Measurements from ENCODE around the gene OR2F1.

Gene OR2F1, protein sequence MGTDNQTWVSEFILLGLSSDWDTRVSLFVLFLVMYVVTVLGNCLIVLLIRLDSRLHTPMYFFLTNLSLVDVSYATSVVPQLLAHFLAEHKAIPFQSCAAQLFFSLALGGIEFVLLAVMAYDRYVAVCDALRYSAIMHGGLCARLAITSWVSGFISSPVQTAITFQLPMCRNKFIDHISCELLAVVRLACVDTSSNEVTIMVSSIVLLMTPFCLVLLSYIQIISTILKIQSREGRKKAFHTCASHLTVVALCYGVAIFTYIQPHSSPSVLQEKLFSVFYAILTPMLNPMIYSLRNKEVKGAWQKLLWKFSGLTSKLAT

DNA sequence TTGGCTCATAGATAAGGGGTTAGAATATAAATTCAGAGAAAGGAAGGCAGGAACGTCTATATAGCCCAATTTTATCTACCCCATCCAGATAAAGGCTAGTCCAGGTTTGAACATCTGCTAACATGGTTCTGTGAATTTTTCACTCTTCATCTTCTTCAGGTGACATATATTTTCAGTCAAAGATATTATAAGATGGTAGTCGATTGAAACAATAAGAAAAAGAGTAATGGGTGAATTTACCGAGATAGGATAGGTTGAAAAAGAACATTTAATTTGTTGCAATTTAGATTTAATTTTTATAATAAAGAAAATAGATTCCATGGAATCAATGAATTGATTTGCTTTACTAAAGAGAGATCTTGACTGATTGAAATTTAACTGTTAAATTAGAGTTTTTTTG lies at the start of gene OR2F1:
OR2F1 (plus strand) TSS at position 301 of the 400 bp plus-strand sequence. CDS start 5,127 bp downstream, outside the sequence.
- DNase-seq: no peak

DNA sequence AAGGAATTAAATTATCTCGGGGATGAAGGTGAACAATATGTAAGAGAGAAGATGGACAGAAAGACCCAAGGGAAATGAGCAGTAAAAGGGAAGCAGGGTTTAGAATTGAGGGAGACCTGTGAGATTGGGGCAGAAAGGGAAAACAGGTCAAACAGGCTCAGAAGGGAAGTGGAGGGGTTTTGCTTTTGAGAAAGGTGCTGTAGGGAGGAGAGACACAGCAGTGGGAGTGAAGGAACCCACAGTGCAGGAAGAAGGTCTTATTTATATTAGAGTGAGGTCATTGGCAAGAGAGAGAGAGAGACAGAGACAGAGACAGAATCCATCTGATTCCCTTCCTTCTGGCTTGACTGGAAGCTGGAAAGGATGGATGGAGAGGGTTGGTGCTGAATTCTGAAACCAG lies 49.1 kb upstream of the OR2F1 start:
- DNase-seq: no peak

DNA sequence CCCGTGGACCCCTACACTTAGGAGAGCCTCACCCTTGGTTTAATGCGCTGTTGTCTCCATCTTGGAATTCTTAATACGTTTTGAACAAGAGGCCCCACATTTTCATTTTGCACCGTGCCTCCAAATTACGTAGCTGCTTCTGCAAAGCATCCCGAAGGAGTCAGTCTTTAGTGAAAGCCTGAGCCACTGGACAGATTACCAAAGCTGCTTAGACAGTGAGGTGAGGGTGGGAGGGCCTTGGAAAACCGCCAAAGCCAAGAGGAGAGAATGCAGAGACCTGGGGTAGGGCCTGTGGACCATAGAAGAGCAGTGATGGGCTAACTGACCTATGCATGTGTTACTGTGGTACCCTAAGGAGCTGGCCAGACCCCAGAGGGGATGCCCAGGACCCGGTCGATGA lies 48.5 kb upstream of the OR2F1 start:
- no peak for DNase-seq

DNA sequence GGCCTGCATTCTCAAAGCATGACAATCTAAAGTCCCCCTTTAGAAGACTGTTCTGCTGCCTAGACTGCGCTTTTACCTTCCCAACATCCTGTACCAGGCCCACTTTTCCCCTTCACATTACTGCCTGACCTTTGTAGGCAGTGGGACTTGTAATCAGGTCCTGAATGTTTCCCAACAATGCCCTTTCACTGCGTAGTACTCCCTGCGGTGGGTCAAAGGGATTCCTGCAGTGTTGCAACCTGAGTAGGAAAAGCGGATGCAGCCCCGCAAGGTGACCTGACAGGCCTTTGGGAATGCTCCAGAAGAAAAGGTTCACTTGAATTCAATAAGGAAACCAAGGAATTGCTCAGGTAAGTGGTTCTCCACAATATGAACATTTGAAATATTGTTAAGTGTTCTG lies 47.7 kb upstream of the OR2F1 start:
- no peak for DNase-seq

DNA sequence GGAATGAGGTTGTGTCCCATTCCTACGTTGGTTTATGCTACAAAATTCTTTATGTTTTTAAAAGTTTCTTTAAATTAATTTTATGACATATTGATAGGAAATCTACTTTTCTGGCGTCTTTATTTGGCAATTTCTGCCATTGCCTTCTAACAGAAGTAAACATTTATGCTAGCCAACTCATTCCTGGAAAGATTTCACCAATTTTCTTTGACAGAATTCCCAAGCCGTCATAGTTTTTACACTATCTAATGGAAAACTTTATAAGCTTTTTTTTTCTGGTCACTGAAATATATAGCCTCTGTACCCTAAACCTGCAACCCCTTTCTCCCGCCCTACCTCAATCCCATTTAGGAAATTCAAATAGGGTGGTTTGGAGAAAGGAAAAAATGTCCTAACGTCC lies 46.5 kb upstream of the OR2F1 start:
- DNase-seq: no peak

DNA sequence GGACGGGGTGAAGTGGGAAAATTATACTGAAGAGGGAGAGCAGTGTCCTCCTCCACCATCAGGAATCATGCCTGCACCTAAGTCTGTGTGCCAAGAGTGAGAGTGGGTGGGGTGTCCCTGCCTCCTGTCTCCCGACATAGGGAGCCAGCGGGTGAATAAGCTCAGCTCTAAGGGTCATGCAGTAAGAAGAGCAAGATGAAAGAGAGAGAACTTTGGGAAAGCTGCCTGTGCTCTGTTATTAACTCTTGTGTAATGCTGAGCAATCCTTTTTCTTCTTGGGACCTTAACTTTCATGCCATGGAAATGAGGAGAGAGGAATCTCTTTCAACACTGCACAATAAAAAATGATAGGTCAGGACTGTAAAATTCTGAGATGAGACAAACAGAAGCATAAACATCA lies 44.8 kb upstream of the OR2F1 start:
- no peak for DNase-seq

DNA sequence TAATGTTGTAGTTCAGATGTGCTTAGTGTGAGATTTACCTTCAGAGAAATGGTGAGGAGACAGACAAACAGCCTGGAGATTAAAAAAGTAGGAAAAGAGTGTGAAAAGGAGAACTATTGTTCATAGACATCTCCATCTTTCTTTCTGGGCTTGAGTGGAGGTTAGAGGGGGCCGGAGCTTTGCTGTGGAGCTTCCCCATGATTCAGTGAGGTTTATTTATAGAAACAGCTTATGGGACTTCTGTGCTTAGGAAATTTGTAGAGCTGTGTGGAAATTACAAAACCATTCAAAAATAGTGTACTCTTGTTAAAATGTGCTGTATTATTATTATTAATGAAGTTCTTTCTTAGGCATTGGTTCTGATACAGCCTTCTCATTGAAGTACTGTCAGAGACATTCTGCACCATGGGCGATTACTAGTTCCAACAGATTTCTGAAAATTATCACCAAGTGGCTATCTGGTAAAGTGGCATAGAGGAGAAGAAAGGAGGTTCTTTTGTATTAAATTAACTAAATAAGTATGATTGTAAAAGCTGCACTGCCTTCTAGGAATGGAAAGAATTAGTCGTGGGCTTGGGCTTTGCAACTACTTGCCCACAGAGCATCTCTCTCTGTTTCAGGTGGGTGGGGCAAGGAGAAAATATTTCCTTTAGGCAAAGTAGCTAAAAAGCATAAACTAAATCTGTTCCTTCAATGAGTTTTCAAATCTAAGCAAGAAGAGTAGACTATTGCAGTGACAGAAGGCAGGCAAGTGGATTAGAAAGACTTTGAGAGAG lies 44.0 kb upstream of the OR2F1 start:
- DNase-seq: no peak

- no peak for DNase-seq
Observed at GRCh38 chr7:143913945-143914615, 40.6 kb upstream of the OR2F1 start.

DNA sequence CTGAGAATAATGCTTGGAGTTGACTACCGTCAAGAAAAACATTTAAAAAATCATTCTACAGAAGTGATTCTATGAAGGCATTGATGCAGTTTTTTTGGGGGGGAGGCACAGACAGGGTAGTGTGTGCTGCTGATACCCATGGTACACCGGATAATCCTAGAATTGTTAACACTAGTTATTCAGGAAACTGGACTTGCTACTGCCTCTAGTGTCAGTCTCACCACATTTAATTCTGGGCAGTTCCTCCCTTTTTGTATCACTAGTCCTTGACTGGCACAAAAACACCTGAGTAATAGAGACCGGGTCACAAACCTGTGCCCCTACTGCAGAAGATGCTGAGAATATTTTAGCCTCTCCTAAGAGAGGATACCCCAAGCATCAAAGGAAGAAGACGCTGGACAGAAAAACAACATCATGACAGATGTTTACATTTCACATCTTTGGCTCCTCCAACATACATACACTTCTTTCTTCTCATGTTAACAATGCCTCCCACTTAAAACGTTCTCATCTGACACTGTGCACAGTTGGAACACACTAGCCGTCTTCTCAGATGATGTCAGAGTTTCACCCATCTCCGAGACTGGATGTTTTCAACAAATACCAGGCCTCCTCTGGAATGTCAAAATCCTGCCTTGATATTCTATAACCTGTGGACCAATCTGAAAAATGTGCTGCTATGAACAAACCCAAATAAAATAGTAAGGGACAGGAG lies 39.5 kb upstream of the OR2F1 start:
- DNase-seq: no peak

DNA sequence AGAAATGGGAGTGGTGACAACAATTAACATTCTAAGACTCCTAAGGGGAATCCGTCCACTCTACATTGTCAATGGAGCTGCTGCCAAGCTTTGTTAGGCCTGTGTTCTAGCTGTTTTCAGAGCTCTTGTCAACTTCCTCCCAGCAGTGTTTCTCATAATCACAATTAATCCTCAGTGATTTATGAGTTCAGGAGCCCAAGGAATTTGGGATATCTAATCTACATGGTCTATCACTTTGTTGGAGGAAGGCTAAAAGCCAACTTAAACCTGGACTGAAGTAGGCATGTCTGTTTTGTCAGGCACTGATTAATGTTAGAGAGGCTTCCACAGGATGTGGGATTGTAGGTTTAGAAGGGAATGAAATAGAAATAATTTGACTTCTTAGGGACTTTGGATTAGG lies 29.8 kb upstream of the OR2F1 start:
- no peak for DNase-seq

- DNase-seq: no peak
Observed at GRCh38 chr7:143929224-143929920, 25.3 kb upstream of the OR2F1 start.

- no peak for DNase-seq
Observed at GRCh38 chr7:143931739-143932138, 22.9 kb upstream of the OR2F1 start.

DNA sequence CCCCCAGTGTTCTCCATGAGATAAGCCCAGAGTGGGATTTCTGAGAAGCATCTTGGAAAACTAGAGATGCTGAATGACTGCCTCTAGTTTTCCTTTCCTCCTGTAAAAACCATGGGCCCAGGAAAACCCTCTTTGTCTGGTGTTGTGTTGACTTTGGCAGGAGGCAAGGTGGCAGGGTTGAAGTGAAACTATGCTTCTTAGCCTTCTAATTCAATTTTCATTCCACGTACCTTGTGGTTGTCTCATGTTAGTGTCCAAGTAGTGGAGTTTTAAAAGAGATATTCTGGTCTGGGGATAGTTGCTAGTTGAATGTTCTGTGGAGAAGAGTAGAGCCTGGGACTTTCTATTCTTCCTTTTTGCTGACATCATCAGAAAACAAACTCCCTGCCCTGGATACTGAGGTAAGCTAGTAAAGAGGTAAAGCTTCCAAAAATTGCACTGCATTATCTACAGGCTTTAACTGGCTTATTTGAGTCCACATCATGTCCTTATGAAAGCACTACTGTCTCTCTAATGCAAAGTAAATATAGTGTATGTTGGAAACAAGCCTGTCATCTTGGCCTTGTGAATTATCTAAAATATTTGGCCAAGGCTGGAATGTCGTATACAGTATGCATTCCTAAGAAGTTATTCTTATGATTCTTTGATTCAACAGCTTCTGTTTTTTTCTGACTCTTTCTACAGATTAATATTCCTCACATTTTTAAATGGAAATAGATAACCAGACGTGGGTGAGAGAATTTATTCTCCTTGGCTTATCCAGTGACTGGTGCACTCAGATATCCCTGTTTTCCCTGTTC lies 19.9 kb upstream of the OR2F1 start, which contains the start of gene OR2F2:
OR2F2 (plus strand) TSS at position 708 of the 800 bp plus-strand sequence; CDS start at position 708, 0 bp downstream.
- no peak for DNase-seq

DNA sequence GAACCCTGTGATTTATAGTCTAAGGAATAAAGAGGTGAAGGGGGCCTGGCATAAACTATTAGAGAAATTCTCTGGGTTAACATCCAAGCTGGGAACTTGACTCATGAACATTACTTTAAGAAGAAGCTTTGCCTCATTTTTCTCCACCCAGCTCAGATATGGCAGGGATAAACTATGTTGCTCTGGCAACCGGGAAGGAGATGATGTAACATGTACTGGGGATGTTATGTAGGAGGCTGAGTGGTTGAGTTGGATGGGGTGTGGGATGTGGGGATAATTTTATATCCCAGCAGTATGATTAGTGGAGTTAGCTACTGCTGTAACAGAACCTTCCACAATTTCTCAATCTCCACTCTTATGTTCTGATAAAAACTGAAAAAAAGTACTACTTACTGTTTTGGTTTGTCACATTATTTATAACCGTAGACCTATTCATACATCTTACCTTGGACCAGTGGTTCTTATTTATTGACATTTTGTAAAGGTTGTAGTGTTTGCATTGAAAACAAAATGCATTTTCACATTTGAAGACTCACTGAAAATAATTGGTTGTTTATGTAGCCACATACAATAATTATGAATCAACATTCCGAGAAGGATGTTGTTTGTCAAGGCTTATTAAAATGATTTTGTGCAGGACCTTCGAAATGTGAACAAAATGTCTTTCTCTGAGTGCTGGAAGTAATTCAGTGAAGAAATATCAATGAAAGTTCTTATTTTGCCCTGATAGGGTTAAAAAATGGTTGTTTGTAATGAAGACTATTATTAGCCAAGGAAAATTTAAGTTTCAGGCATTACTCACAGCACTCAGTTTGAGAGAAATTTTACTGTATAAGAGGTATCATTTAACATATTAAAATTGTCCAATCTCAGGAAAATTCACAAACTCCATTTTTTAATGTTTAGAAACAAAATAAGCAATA lies 18.3 kb upstream of the OR2F1 start:
- DNase-seq: no peak

- no peak for DNase-seq
Observed at GRCh38 chr7:143938379-143939243, 16.0 kb upstream of the OR2F1 start.

DNA sequence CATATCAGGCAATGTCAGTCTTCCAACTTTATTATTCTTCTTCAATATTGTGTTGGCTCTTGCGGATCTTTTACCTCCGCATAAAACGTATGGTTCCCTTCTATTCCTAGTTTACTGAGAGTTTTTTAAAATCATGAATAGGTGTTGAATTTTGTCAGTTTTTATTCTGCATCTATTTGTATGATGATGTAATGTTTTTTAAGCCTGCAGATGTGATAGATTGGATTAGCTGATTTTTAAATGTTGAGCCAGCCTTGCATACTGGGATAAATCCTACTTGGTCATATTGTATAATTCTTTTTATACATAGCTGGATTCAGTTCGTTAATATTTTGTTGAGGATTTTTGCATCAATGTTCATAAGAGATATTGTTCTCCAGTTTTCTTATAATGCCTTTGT lies 9.2 kb upstream of the OR2F1 start:
- DNase-seq: no peak

- no peak for DNase-seq
Observed at GRCh38 chr7:143947111-143947510, 7.5 kb upstream of the OR2F1 start.

DNA sequence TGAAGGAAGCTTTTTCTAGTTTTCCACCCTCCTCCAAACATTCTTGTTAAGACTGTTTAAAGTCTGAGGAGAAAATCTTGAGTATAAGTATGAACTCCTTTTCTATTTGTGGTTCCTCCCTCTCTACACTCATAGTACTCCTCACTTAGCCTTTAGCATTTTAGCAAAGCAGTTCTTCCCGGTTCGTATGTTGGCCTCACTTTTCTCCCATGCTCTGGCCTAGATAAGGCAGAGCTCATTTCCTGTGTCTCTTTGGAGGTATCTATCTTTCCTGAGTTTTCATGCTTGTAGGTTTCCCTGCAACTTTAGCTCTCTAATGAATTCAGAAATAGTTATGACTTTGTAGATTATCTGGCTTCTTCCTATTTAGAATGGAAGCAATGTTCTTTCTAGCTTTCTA lies 5.9 kb upstream of the OR2F1 start:
- no peak for DNase-seq

GRCh38 chr7:143953421-143953820 lies 1.2 kb upstream of the OR2F1 start:
- DNase-seq: no peak
